Coronary artery (tissue), 2 donors: ENCODE results near the gene GTF2A1L.

Experiments
- DNase-seq: peaks from one replicate; pipeline ENCODE4 v3.0.0-alpha.2; 2017; ENCODE audit warnings: low spot score
- H3K27ac ChIP-seq, 2 donors: fragments of 200-600 bp; sonication (generic); one replicate each; pipeline ENCODE4 v1.5.1; 2016 to 2019
- H3K4me3 ChIP-seq: fragments of 200-600 bp; sonication (generic); 2 replicates; pipeline ENCODE4 v1.5.1; 2016; ENCODE audit warnings: mild to moderate bottlenecking, moderate library complexity
- TF ChIP-seq, protein P1 (sequence below): fragments of 200-600 bp; sonication (generic); IDR thresholded peaks from one replicate; pipeline ENCODE4 v1.5.1; 2019; ENCODE audit warnings: antibody characterized with exemption

GTF2A1L gene

DNA sequence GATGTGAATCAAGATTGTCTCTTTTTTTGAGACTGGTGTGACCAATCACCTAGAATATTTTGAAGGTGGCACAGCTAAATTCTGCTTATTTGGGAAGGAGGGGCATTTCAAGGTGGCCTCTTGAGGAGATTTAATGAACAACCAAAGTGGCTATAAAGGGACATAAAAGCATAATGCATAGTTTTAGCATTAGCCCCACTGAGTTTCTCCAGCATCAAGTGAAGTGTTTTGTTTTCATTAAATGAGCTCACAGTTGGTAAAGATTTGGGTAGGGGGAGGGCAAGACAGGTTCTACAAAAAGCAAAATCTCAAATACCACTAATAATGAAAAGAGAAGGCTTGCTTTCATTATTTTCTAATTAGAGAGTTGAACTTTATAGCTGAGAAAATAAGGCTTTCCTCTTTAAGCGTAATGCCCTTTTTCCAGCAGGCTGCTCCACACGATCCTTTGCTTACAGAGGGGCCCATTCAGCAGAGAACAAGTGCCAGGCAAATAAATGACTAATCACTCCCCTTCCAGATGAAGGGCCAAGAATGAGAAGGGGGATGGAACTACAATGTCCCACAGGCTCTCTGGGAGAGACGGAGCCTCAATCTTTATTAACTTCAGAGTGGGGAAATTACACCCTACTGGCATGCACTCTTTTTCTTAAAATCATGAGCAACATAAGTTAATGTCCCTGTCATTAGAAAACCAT, 102.0 kb downstream of the GTF2A1L start:
- TF ChIP-seq, protein P1, sequence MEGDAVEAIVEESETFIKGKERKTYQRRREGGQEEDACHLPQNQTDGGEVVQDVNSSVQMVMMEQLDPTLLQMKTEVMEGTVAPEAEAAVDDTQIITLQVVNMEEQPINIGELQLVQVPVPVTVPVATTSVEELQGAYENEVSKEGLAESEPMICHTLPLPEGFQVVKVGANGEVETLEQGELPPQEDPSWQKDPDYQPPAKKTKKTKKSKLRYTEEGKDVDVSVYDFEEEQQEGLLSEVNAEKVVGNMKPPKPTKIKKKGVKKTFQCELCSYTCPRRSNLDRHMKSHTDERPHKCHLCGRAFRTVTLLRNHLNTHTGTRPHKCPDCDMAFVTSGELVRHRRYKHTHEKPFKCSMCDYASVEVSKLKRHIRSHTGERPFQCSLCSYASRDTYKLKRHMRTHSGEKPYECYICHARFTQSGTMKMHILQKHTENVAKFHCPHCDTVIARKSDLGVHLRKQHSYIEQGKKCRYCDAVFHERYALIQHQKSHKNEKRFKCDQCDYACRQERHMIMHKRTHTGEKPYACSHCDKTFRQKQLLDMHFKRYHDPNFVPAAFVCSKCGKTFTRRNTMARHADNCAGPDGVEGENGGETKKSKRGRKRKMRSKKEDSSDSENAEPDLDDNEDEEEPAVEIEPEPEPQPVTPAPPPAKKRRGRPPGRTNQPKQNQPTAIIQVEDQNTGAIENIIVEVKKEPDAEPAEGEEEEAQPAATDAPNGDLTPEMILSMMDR: no peak
- no peak for DNase-seq
- H3K27ac ChIP-seq: no peak overlapping the region
- H3K4me3 ChIP-seq: no peak overlapping the region

GRCh38 chr2:48721158-48721557, 103.5 kb downstream of the GTF2A1L start:
- DNase-seq: no peak
- Histone ChIP-seq H3K27ac (no peak overlapping the region), H3K4me3 (no peak overlapping the region)
- TF ChIP-seq, protein P1: no peak

DNA sequence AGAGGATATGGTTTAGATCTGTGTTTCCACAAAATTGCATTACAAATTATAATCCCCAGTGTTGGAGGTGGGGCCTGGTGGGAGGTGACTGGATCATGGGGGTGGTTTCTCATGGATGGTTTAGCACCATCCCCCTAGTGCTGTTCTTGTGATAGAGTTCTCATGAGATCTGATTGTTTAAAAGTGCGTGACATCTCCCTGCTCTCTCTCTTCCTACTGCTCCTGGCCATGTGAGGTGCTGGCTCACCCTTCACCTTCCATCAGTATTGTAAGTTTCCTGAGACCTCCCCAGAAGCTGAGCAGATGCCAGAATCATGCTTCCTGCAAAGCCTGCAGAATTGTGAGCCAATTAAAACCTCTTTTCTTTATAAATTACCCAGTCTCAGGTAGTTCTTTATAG, 104.7 kb downstream of the GTF2A1L start:
- no peak for DNase-seq
- Histone ChIP-seq H3K4me3 (no peak overlapping the region), H3K27ac (no peak overlapping the region)
- TF ChIP-seq, protein P1: no peak

DNA sequence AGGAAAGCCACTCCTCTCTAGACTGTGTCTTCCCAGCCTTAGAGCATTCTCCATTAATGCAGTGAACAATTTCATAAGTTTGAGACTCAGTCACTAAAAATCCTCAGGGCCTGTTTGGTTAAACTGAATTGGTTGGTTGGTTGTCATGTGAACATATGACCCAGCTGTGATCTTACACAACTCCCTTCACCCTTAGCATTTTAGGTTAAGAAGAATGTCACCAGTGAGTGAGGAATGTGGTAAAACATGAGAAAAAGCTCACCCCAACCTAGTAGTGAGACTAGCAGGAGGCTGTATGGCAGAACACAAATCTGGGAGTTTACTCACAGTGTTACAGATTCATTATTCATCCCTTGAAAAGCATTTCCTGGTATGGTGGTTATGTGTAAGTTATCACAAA, 105.5 kb downstream of the GTF2A1L start:
- Histone ChIP-seq H3K27ac (no peak overlapping the region), H3K4me3 (no peak overlapping the region)
- no peak for DNase-seq
- TF ChIP-seq, protein P1: no peak

DNA sequence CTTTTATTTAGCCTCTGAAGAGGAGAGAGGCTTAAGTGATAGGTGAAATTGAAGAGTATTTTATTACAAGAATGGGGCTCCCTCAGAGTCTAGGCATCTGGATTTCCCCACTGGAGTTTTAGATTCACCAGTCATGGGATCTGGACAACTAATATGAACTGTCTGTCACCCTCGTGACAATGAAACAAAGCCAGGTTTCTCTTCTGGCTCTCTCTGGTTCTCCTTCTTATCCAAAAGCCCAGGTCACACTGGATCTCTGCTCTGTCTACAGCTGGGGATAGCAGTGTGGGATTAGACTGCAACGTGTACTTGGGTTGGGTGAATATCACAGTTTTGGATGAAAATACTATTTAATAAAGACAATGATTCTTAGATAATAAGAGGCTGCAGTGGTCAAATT, 106.6 kb downstream of the GTF2A1L start:
- H3K27ac ChIP-seq: no peak overlapping the region

DNA sequence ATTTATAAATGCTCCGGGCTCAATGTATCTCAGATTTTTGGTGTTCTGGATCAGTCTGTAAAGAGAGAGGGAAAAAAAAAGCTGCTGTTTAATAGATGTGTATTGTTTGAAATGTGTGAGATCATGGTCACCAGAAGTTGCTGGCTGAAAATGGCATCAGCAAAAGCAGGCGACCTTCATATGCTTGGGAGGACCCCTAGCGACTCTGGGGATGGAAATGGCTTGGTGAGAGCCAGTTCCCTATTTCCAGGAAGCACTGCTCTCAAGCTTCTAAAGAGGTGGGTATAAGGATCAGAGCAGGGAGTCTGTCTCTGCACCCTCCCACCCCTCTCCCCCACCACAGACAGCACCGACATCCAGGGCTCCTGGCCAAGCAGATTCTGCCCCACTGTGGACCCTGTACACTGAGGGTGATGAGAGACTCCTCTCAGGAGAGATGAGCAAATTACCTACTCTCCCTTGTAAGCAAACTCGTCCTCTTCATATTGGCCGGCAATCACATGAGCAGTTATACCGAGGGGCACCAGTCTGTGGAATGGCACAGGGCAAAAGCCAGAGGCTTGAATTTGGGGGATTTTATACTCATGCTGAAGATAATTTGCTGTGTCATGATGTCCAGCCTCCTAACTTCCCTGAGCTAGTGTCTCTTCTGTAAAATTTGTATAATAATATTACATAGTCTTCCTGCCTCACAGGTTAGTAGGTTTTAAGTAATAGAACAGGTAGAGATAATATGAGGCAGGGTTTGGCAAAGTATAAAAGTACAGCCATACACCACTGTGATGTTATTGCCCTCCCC, 108.2 kb downstream of the GTF2A1L start:
- TF ChIP-seq, protein P1: no peak
- no peak for DNase-seq
- Histone ChIP-seq H3K4me3 (no peak overlapping the region), H3K27ac (no peak overlapping the region)

More for the DNA sequence above, 106.6 kb downstream of the GTF2A1L start:
- H3K4me3 ChIP-seq: no peak overlapping the region
- DNase-seq: no peak
- TF ChIP-seq, protein P1: no peak

GRCh38 chr2:48727560-48727959, 109.9 kb downstream of the GTF2A1L start:
- DNase-seq: no peak
- no peak overlapping the region for H3K27ac ChIP-seq
- TF ChIP-seq, protein P1: no peak
- H3K4me3 ChIP-seq: no peak overlapping the region
